HG03060 (cell line): Measurements from ENCODE around the gene PDGFC.
"Not testable (repeated sequence)": the region's sequence is repeated elsewhere in the genome, so short reads cannot be mapped to it uniquely, and the experiment has no call there.

Source experiments
- ATAC-seq: cut with Tn5 transposase; IDR thresholded peaks from one replicate; pipeline ENCODE4 v1.9.1; 2021; ENCODE audit warnings: low read depth, moderate number of reproducible peaks; ENCODE audit not compliant: unreplicated experiment

Gene PDGFC

DNA sequence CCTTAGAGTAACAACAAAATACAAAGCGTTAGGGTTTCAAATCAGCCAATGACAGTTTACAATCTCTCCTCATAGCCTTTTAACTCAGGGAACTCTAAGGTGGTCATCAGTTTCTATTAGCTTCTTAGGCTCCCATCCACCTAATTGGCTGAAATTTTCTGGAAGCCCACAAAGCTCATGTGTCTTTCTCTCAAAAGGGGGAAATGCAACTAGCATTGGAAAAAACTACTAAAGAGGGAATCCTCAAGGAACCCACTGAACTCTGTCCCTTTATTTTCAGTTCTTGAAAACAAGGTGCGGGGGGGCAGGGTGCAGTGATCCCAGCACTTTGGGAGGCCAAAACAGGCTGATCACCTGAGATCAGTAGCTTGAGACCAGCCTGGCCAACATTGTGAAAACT is 56.4 kb downstream of the PDGFC start:
- ATAC-seq, result no peak

DNA sequence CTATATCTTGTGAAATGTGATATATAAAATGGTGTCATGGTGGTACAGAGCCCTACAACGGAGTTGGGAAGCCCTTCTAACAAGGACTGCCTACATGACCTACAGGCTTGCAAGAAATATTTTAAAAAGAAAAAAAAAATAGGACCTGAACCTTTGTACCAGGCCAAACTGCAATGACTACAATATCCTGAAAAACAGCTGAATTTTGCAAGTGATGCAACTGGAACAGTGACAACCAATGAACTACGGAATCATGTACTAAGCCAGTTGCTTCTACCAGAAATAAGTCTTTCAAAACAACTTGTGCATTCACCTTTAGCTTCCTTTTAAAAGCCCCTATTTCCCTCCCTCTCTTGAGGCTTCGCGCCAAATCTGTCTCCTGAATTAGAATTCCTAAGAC is 58.4 kb downstream of the PDGFC start:
- ATAC-seq, result no peak

DNA sequence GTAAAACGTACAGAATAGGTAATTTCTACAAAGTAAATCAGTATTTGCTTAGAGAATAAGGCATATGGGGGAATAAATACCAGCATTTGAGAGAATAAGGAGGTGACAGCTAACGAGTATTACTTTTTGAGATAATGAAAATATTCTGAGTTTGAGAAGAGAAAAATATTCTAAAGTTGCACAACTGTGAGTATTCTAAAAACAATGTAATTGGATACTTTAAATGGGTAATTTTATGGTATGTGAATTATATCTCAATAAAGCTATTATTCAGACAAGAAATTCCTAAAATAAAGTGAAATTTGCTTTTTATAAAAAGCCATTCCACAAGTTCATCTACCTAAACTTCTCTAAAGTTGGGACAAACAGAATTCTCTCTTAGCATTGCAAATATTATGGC is 62.6 kb downstream of the PDGFC start:
- ATAC-seq, result no peak

DNA sequence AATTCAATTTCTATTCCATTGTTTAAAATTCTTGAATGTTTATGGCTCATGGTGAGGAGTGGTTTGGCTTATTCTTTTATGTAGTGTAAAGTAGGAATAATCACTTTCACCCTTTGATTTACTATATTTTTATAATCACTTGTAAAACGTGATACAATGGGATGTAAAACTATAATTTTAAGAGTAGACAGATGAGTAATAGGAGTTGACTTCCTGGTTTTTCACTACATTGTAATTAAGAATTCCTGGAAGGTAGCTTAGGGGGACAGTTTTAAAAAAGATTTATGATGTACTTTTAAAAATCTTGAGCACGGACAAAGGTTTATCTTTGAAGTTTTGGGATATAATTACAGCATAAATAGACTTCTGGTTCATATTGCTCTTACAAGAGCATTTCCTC is 65.3 kb downstream of the PDGFC start:
- ATAC-seq, result no peak

DNA sequence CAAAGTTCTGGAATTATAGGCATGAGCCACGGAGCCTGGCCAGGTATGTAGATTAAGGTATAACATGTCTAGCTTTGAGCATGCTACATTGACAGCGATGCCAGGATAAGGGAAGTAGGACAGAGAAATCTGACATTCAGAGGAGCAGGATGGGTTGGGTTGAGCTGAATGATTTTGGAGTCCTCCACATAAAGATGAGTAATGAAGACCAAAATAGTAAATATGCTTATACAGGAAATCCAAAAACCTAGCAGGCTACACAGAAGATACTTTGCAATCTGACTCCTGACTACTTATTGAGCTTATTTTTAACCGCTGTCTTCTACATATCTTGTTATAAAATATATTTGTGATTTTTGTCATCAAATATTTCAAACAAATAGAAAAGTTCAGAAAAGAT is 69.7 kb downstream of the PDGFC start:
- ATAC-seq, result no peak

DNA sequence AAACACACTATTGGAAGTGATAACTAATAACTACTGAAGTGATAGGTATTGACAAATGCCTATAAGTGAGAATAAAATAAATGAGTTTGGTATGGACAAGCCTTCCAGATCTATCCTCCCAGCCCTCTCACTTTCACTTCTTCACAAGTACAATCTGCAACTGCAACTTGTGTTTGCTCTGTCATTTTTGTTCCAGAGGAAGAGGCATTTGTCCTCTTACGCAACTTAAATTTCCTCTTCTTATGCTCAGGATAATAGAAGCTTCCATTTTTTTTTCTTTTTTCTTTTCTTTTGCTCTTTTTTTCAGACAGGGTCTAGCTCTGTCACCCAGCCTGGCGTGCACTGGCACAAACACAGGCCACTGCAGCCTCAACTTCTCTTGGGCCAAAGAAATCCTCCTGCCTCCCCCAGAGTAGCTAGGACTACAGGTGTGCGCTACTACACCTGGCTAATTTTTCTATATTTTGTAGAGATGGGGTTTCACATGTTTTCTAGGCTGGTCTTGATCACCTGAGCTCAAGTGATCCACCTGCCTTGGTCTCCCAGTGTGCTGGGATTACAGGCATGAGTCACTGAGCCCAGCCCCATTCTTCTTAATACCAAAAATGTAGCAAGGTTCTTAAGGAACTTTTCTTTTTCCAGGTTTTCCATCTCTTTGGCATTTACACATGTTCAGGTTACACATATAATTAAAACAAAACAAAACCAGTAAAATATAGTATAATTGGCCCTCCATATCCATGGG is 73.1 kb downstream of the PDGFC start:
- ATAC-seq, result no peak

DNA sequence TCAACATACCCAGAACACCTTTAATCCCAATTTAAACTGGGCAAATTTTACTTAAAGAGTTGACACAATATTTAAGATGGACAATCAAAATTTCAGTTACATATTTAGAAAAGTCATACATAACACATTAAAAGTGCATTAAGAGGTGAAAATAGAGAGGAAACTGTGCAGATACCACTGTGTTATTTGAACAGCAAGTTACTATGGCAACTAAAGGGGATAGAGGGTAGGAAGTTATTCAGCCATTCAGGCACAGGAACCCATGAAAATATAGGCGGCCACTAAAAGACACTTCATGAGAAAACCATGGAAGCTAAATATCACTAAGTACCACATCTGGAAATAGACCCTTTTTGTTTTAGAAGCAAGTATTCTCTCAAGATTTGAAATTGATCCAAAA is 75.1 kb downstream of the PDGFC start:
- no peak for ATAC-seq

DNA sequence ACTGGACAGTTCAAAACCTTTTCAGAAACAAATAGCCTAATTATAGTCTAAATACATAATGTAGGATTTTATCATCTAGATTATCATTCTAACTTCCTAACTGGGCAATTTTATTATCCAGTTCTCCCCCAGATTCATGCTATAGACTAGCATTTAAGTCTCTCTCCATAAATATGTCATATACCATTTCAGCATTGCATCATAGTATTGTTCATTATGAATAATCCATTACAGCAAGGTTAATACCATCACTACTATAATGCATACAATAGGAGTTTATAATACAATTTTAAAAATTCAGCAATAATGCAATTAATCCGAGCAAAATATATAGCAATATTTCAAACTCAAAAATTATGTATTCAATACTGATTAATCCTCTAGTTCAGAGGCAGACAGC is 77.4 kb downstream of the PDGFC start:
- no peak for ATAC-seq

DNA sequence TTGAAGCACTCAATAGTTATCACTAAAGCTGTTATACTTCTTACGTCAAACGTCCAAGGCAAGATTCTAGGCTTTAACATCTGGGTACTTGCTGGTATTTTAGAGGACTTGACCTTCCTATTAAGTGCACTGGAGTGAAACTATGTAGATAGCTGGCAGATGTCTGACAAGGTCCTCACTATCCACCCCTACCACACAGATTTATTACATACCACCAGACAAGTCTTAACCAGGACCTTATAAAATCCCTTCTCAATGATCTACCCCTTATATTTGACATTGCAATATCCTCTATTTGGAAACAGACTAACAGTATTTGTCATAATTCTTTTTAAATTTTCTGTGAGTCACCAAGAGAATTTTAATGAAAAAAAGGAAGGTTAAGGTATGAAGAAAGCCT is 78.8 kb downstream of the PDGFC start:
- ATAC-seq, result no peak

DNA sequence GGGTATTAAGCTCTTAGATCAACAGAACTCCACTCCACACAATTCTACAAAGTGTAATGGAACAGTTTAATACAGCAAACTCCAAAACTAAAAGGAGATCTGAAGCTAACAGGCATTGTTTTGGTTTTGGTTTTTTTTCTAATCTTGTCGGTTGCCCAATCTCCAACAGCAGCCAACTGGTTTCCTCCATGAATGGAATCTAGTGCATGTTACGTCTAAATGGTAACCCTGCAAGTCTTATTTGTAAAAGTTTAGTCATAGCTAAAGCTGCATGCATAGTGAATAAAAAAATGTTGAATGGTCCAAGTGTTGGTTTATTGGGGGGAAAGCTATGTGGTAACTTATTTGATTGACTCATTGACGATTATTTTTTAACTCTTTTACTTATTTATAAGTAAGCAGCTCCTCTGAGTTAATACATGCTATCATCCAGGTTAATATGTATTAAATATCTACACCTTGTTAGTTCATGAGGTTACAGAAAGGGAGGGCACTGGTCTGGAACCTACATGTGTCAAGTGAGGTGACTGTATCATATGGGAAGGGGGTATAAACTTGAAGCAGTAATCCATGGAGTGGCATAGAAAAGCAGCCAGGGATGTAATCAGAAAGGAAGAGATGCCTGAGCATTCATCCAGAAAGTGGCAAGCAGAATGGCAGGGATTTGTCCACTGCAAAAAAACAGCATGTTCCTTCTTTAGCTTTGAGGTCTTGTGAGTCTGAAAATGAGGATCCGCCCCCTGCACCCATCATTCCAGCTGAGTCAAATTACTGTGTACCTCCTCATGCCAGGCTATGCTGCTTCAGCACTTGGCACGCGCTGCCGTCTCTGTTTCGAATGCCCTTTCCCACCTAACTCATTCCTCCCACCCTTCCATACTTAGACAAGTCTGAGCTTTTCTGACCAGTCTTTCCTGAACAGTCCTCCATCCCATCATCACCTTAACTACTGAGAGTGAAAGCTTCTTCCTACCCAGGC is 81.7 kb downstream of the PDGFC start:
- no peak for ATAC-seq

DNA sequence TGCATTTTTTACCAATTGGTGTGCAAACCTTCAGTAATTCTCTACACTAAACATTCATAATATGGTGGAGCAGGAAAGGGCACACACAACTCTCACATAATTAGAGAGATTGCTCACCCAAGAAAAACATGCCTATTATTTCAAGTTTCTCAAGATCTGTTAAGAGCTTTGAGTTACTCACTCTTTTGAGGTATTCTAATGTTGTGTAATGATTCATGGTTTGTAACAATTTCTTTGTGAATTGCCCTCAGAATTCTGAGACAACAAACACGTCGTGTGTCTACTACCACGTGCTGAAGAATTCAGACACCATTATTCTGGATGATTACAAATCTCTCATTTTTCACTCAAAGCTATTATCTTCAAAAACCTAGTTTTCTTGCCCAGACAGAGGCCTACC is 82.8 kb downstream of the PDGFC start:
- no peak for ATAC-seq

DNA sequence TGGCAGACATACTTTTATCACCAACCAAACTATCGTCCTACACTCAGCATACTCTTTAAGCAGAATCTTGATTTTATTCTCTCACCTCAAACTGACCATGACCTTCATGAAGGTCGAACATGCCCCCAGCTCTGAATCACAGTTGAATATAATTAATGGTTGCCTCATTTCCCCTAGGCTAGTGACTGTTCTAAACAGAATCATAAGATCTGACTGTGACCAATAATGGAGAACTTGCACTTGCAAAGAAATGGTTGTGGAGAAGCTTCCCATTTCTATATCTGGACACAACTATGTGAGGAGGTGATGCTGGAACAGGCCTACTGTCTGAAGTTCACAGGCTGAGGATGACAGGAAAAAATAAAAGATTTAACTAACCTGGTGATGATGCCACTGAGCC is 85.1 kb downstream of the PDGFC start:
- ATAC-seq, result no peak

DNA sequence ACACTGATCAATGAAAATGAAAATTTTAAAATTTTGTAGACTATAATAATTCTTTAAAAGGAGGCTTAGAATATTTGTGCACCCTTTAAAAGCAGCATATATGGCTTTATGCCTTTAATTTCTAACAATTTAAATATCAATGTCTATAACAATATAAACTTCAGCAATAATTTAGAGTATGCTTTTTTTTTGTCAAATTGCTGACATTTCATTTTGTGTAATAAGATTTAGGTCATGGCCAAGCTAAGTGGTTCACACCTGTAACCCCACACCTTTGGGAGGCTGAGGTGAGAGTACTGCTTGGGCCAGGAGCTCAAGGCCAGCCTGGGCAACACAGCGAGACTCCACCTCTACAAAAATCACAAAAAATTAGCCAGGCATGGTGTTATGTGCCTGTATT is 86.2 kb downstream of the PDGFC start:
- ATAC-seq, result no peak

DNA sequence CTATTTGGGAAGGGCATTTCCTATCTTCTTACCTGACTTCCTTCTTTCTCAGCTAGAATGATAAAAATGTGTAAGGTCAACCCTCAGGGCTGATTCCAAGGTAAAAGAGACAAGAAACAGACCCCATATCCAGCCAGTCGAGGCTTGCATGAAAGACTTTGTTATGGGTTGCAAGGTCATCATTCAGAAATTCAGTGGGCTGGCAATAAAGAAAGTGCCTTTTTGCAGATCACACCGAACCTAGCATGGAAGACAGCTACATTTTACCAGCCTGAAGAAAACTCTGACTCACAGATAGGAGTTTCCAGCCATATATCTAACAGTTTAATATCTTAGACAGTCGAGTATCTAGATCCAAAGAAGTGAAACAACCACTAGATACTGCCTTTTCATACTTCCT is 87.4 kb downstream of the PDGFC start:
- ATAC-seq, result no peak

DNA sequence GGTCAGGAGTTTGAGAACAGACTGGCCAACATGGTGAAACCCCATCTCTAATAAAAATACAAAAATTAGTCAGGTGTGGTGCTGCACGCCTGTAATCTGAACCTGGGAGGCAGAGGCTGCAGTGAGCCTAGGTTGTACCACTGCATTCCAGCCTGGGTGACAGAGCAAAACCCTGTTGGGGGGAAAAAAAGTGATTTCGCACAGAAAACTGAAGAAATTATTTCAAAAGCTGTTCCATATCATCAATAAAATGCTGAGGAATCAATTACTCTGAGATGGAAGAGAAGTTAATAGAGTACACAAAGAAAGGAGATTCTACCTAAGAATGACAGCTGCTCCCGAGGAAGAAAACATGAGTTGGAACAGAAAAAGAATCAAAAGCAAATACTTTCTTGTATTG is 95.9 kb downstream of the PDGFC start:
- no peak for ATAC-seq

DNA sequence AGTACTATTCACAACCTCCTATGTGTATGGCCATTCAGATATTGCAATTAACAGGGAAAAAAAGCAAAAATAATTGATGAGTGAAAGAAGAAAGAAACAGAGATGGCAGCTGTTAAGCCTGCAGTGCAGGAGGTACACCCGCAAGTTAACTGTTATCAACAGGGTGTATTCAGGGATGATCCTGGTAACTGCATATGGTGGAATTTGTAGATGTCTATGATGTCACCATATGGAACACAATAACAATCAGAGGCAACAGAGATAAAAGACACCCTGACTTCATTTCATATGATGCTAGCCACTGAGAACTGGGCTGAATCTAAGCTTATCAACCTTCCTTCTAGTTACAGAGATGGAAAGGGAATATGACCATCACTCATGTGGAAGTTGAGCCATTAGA is 96.5 kb downstream of the PDGFC start:
- no peak for ATAC-seq

DNA sequence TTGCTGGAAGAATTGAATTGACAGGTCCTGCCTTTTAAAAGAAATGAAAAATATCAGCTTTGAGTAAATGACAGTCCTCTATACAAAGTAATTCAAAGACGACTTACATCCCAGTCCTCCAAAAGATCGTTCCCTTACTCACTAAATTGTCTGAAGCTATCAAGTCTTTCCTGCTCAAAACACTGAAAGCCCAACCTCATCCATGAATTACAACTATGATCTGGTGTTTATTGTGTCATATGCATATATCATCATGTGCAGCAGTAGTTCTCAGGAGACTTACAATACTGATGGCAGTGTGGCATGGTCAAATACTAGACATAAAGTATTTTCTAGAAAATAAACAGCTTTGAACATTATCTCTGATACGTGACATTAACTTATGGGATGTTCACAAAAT is 97.8 kb downstream of the PDGFC start:
- ATAC-seq, result no peak

DNA sequence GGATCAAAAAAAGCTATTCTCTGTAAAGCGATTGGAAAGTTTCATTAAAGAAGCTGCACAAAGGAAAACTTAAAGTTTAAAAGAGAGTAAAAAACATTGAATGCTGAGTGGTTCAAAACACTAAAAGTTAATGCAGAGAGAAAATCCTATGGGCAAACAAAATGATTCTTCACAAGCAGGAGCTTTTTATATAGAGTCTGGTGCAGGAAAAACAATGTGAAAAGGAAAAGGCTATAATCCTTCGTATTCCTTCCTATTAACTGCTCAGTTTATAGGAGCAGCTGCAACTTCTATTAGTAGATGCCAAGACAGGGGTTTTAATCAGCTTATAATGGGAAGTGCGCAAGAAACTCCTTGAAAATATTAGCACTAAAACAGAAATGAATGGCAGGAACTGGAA is 100.7 kb downstream of the PDGFC start:
- ATAC-seq, result no peak

DNA sequence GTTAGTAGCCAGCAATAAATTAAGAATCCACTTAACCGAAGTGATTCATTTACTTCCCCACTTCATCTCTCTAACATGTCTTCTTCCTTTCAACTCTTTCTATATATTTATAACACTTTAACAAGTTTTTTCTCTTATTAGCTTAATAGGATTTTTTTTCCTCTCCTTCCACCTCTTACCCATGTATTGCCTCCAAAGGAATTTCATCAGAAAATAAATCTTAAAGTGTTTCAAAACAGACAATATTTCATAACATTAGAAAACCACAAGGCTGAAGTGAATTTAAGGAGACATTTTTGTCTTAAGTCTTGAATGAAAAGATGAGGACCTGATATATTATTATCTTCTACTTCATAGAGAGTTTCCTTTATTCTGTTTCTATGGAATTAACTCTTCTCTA is 101.5 kb downstream of the PDGFC start:
- no peak for ATAC-seq

DNA sequence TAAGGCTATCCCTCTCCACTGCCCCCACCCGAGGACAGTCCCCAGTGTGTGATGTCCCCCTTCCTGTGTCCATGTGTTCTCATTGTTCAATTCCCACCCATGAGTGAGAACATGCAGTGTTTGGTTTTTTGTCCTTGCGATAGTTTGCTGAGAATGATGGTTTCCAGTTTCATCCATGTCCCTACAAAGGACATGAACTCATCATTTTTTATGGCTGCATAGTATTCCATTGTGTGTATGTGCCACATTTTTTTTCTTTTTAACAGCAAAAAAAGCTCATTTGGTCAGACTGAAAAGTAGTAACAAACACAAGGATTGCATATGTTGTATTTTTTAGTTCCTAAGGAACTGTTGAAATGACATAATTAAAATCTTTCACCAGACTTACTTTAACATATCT is 105.5 kb downstream of the PDGFC start:
- ATAC-seq, result not testable (repeated sequence)

DNA sequence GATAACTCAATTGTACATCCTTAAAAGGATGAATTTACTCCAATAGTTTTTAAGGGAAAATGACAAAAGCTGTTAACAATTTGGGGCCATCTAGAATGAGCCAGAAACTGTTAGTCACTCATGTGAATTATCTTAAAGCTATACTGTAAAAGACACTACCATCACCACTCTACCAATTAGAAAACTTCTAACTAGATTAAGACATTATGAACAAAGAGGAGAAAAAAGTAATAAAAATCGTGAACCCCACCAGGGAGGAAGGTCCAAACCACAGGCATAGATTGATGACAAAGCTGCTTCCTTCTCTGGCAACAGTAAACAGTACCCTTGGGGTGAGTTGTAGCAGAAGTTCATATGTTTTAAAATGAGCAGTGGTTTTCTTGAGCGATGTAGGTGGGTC is 106.1 kb downstream of the PDGFC start:
- no peak for ATAC-seq

DNA sequence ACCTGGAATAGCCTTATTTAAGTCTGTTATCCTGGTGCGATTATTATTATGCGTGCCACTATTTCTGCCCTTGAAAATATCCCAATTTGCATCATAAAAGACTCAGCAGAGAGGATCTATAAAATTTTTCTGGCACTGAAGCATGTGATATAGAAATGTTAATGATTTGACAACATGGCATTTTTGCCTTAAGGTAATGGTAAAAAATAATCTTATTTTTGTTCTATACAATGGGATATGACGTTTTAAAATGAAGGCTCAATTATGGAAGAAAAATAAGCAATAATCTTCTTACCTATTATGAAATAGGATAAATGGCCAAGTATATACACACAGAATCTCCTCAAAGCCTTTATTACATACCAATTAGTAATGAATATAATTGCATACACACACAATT is 113.5 kb downstream of the PDGFC start:
- no peak for ATAC-seq
